ENCODE measurements around the gene CUL1. TPM values are rescaled to one million over a fixed set of nuclear protein-coding genes. Genes with fewer than 3 reads are reported as not detected.

The CUL1 gene
- total RNA-seq, 2 experiments from 2014 or later, result 40.5 to 56.6 TPM

GRCh38 chr7:148672041-148672440 lies 26.7 kb upstream of the CUL1 start:
- no peaks in the 10 kb centered on the region for H4K20me1 ChIP-seq (ENCODE audit: insufficient read depth, low read length)

GRCh38 chr7:148674689-148675088 lies 24.0 kb upstream of the CUL1 start:
- CTCF ChIA-PET (ENCODE audit: unreplicated experiment), result no interaction called here
- H3K36me3 ChIP-seq (ENCODE audit: insufficient read depth, low read length), result no peaks in the 10 kb centered on the region
- H3K27ac ChIP-seq (ENCODE audit: low read depth, low read length, poor library complexity, severe bottlenecking), result no peak overlapping the region
- DNase-seq (ENCODE audit: low spot score), result no peak
- H4K20me1 ChIP-seq (ENCODE audit: insufficient read depth, low read length), result no peaks in the 10 kb centered on the region
- no TSS peak for BruUV-seq (replicated peaks)
- H3K4me1 ChIP-seq (ENCODE audit: insufficient read depth, low read length, poor library complexity, severe bottlenecking), result no peaks in the 10 kb centered on the region
- no peaks in the 10 kb centered on the region for H3K9me2 ChIP-seq (ENCODE audit: insufficient read depth, low read length)
- H3K4me2 ChIP-seq (ENCODE audit: low read length), result no peak overlapping the region
- H3K4me3 ChIP-seq (ENCODE audit: low read depth, low read length, poor library complexity, severe bottlenecking), result no peak overlapping the region
- intact Hi-C loops (cut with micrococcal nuclease; ENCODE audit: unreplicated experiment), result no loop called here
- POLR2A ChIA-PET, result no interaction called here
- TF ChIP-seq CTCF (conservative IDR thresholded peaks at IDR 0.05; ENCODE audit: low read length), result no peak
- no peak for TF ChIP-seq EZH2phosphoT487 (IDR thresholded peaks at IDR 0.05; ENCODE audit: borderline replicate concordance, low read depth, low read length)
- H3K79me2 ChIP-seq (ENCODE audit: insufficient read depth, low read depth, low read length), result no peaks in the 10 kb centered on the region
- no peak overlapping the region for H2AFZ ChIP-seq (ENCODE audit: low read length)
- no peaks in the 10 kb centered on the region for H3K9me3 ChIP-seq (ENCODE audit: low read length)

More at GRCh38 chr7:148672041-148672440, 26.7 kb upstream of the CUL1 start:
- Histone ChIP-seq H3K9me3 (ENCODE audit: low read length) (no peaks in the 10 kb centered on the region), H3K36me3 (ENCODE audit: insufficient read depth, low read length) (no peaks in the 10 kb centered on the region), H3K27ac (ENCODE audit: low read depth, low read length, poor library complexity, severe bottlenecking) (no peak overlapping the region), H3K4me2 (ENCODE audit: low read length) (no peak overlapping the region), H2AFZ (ENCODE audit: low read length) (no peak overlapping the region), H3K9me2 (ENCODE audit: insufficient read depth, low read length) (no peaks in the 10 kb centered on the region), H3K4me1 (ENCODE audit: insufficient read depth, low read length, poor library complexity, severe bottlenecking) (no peaks in the 10 kb centered on the region), H3K79me2 (ENCODE audit: insufficient read depth, low read depth, low read length) (no peaks in the 10 kb centered on the region), H3K4me3 (ENCODE audit: low read depth, low read length, poor library complexity, severe bottlenecking) (no peak overlapping the region)
- ChIA-PET POLR2A (no interaction called here), CTCF (ENCODE audit: unreplicated experiment) (interaction anchor here (0.5 kb wide), 1 partner anchor 95 kb away, joined by 3 read pairs; no protein-coding TSS in a partner anchor)
- TF ChIP-seq EZH2phosphoT487 (IDR thresholded peaks at IDR 0.05; ENCODE audit: borderline replicate concordance, low read depth, low read length), result no peak
- no peak for TF ChIP-seq CTCF (conservative IDR thresholded peaks at IDR 0.05; ENCODE audit: low read length)
- intact Hi-C loops (cut with micrococcal nuclease; ENCODE audit: unreplicated experiment), result no loop called here
- BruUV-seq (replicated peaks), result no TSS peak
- no peak for DNase-seq (ENCODE audit: low spot score)

- TF ChIP-seq EZH2phosphoT487 (IDR thresholded peaks at IDR 0.05; ENCODE audit: borderline replicate concordance, low read depth, low read length) (no peak), CTCF (conservative IDR thresholded peaks at IDR 0.05; ENCODE audit: low read length) (no peak)
- no peak overlapping the region for H3K4me2 ChIP-seq (ENCODE audit: low read length)
- H3K27ac ChIP-seq (ENCODE audit: low read depth, low read length, poor library complexity, severe bottlenecking), result no peak overlapping the region
- ChIA-PET POLR2A (no interaction called here), CTCF (ENCODE audit: unreplicated experiment) (no interaction called here)
- no TSS peak for BruUV-seq (replicated peaks)
- no peaks in the 10 kb centered on the region for H3K9me3 ChIP-seq (ENCODE audit: low read length)
- no peaks in the 10 kb centered on the region for H4K20me1 ChIP-seq (ENCODE audit: insufficient read depth, low read length)
- no peak overlapping the region for H3K4me3 ChIP-seq (ENCODE audit: low read depth, low read length, poor library complexity, severe bottlenecking)
- no peaks in the 10 kb centered on the region for H3K9me2 ChIP-seq (ENCODE audit: insufficient read depth, low read length)
- H3K36me3 ChIP-seq (ENCODE audit: insufficient read depth, low read length), result no peaks in the 10 kb centered on the region
- no peaks in the 10 kb centered on the region for H3K4me1 ChIP-seq (ENCODE audit: insufficient read depth, low read length, poor library complexity, severe bottlenecking)
- intact Hi-C loops (cut with micrococcal nuclease; ENCODE audit: unreplicated experiment), result no loop called here
- no peak for DNase-seq (ENCODE audit: low spot score)
- H2AFZ ChIP-seq (ENCODE audit: low read length), result no peak overlapping the region
- H3K79me2 ChIP-seq (ENCODE audit: insufficient read depth, low read depth, low read length), result no peaks in the 10 kb centered on the region
Measured at GRCh38 chr7:148676291-148676690, 22.4 kb upstream of the CUL1 start.

Data from OCI-LY7 (cell line).